HCT116 (cell line): Measurements from ENCODE around the gene SLC23A1. TPM values are rescaled to one million over a fixed set of nuclear protein-coding genes. Genes with fewer than 3 reads are reported as not detected.

Experiments used
- ATAC-seq: fragments of 200-7000 bp; cut with Tn5 transposase; 2 replicates; pipeline ENCODE4 v1.9.1; 2020; ENCODE audit warnings: mild to moderate bottlenecking, moderate library complexity
- BruUV-seq: library from RNA; stranded (reverse); fragments of 400-500 nt; replicated peaks from 2 replicates; lab custom pipeline; 2021; lab: Mats Ljungman, UMichigan
- CTCF ChIA-PET: fragments of 300-600 bp; sonication (Branson Sonifier 250); formaldehyde crosslinking; loops from one replicate; lab custom pipeline; 2021; ENCODE audit warnings: antibody characterized with exemption; lab: Charles Lee
- POLR2A ChIA-PET: fragments of 300-600, 350-600 bp; sonication (Branson Sonifier 250); formaldehyde crosslinking; loops from one replicate; lab custom pipeline; 2021; ENCODE audit warnings: antibody characterized with exemption; lab: Charles Lee
- RAD21 ChIA-PET, 2 experiments: fragments of 300-600 bp; sonication (Branson Sonifier 250); formaldehyde crosslinking; loops; one replicate each; lab custom pipeline; 2023; ENCODE audit warnings: low total read pairs in 2 of 2; ENCODE audit not compliant: uncharacterized antibody in 2 of 2, unreplicated experiment in 2 of 2, low non-redundant PET in 1 of 2; lab: Charles Lee
- DNase-seq: peaks from one replicate; pipeline ENCODE4 v3.0.0-alpha.2; 2010; ENCODE audit warnings: low read depth, low spot score
- H2AFZ ChIP-seq: fragments of 200-600 bp; shearing (Covaris generic), sonication (generic); 2 replicates; pipeline ENCODE4 v1.6.1; 2017; ENCODE audit warnings: low read depth, mixed run types, mixed read lengths, antibody characterized with exemption, low read length; ENCODE audit not compliant: poor library complexity, severe bottlenecking
- H3K27ac ChIP-seq: 2 replicates; pipeline ENCODE4 v1.5.1; 2012; ENCODE audit warnings: low read depth, low read length
- H3K27me3 ChIP-seq: fragments of 200-600 bp; sonication (generic); 2 replicates; pipeline ENCODE4 v1.6.1; 2016; ENCODE audit warnings: mixed run types, low read length, mixed read lengths; ENCODE audit not compliant: insufficient read depth
- H3K36me3 ChIP-seq, 2 experiments: fragments of 200-500 bp in 1 of 2; fragments of 200-600 bp in 1 of 2; sonication (Bioruptor generic) in 1 of 2; sonication (generic) in 1 of 2; 2 replicates each; pipeline versions ENCODE4 v1.5.1 to v1.6.1; 2014 to 2016; ENCODE audit warnings: low read length in 2 of 2, inconsistent platforms in 1 of 2, mixed read lengths in 1 of 2, mixed run types in 1 of 2; ENCODE audit not compliant: insufficient read depth in 2 of 2, control insufficient read depth in 1 of 2
- H3K4me1 ChIP-seq, 2 experiments: fragments of 200-600 bp in 1 of 2; sonication (generic) in 1 of 2; 2 replicates each; pipeline versions ENCODE4 v1.5.1 to v1.6.1; 2012 to 2017; ENCODE audit warnings: low read length in 2 of 2, inconsistent platforms in 1 of 2, mild to moderate bottlenecking in 1 of 2, mixed read lengths in 1 of 2, mixed run types in 1 of 2, moderate library complexity in 1 of 2; ENCODE audit not compliant: insufficient read depth in 2 of 2, control insufficient read depth in 1 of 2
- H3K4me2 ChIP-seq: fragments of 200-600 bp; sonication (generic); 2 replicates; pipeline ENCODE4 v1.6.1; 2017; ENCODE audit warnings: mixed run types, low read length, mixed read lengths
- H3K4me3 ChIP-seq, 2 experiments: fragments of 200-600 bp in 1 of 2; sonication (generic) in 1 of 2; replicated peaks in 1 of 2; 2 replicates each; pipeline ENCODE4 v1.5.1; 2011 to 2016; ENCODE audit warnings: low read length in 2 of 2, control low read depth in 1 of 2, low read depth in 1 of 2, mild to moderate bottlenecking in 1 of 2, mixed read lengths in 1 of 2, mixed run types in 1 of 2
- H3K79me2 ChIP-seq: fragments of 200-600 bp; sonication (generic); 2 replicates; pipeline ENCODE4 v1.6.1; 2017; ENCODE audit warnings: mild to moderate bottlenecking, mixed run types, low read length, moderate library complexity, mixed read lengths; ENCODE audit not compliant: insufficient read depth
- H3K9ac ChIP-seq: fragments of 200-600 bp; sonication (generic); 2 replicates; pipeline ENCODE4 v1.6.1; 2016; ENCODE audit warnings: low read length, mixed read lengths
- H3K9me2 ChIP-seq: fragments of 200-600 bp; sonication (generic), shearing (Covaris generic); 2 replicates; pipeline ENCODE4 v1.6.1; 2017; ENCODE audit warnings: mixed run types, mild to moderate bottlenecking, moderate library complexity; ENCODE audit not compliant: insufficient read depth
- H3K9me3 ChIP-seq, 2 experiments: fragments of 200-500 bp in 1 of 2; fragments of 200-600 bp in 1 of 2; sonication (Bioruptor generic) in 1 of 2; sonication (generic) in 1 of 2; 2 replicates each; pipeline ENCODE4 v1.6.1; 2014 to 2017; ENCODE audit warnings: low read length in 2 of 2, mixed read lengths in 2 of 2, inconsistent platforms in 1 of 2, low read depth in 1 of 2, mild to moderate bottlenecking in 1 of 2, mixed run types in 1 of 2, moderate library complexity in 1 of 2; ENCODE audit not compliant: control insufficient read depth in 1 of 2, insufficient read depth in 1 of 2
- H4K20me1 ChIP-seq: fragments of 200-600 bp; sonication (generic), shearing (Covaris generic); 2 replicates; pipeline ENCODE4 v1.6.1; 2017; ENCODE audit warnings: mixed run types, mild to moderate bottlenecking, moderate library complexity; ENCODE audit not compliant: insufficient read depth
- CEBPB ChIP-seq: IDR thresholded peaks from 2 replicates; pipeline ENCODE4 v1.6.1; 2012; ENCODE audit warnings: low read depth
- ELF1 ChIP-seq: IDR thresholded peaks from 2 replicates; pipeline ENCODE4 v1.6.1; 2012; ENCODE audit warnings: low read depth, borderline replicate concordance
- EZH2 ChIP-seq: fragments of 200-600 bp; sonication (generic); IDR thresholded peaks from 2 replicates; pipeline ENCODE4 v1.6.1; 2017; ENCODE audit warnings: antibody characterized with exemption, mixed run types
- JUND ChIP-seq: IDR thresholded peaks from 2 replicates; pipeline ENCODE4 v1.6.1; 2012
- POLR2AphosphoS5 ChIP-seq: IDR thresholded peaks from 2 replicates; pipeline ENCODE4 v1.6.1; 2011; ENCODE audit warnings: mild to moderate bottlenecking, low read depth, low read length, moderate library complexity
- SIN3A ChIP-seq: IDR thresholded peaks from 2 replicates; pipeline ENCODE4 v1.6.1; 2012; ENCODE audit warnings: low read depth
- ZFX ChIP-seq: fragments of 450-650 bp; IDR thresholded peaks from 2 replicates; pipeline ENCODE4 v1.6.1; 2017
- intact Hi-C: fragments of 100-400 bp; cut with micrococcal nuclease; formaldehyde crosslinking; loops from 2 replicates; pipeline ENCODE4 v1.10.0; 2022
- total RNA-seq: library from RNA; stranded (reverse); gene quantifications from one replicate; pipeline ENCODE4 v1.2.1, GENCODE V29; 2021; ENCODE audit not compliant: unreplicated experiment
- TF ChIP-seq, protein P1 (sequence below): IDR thresholded peaks from 2 replicates; pipeline ENCODE4 v1.6.1; 2011; ENCODE audit warnings: mild to moderate bottlenecking, low read length, moderate library complexity; ENCODE audit not compliant: insufficient replicate concordance; ENCODE audit errors: extremely low read depth
- TF ChIP-seq, protein P2 (sequence below): IDR thresholded peaks from 2 replicates; pipeline ENCODE4 v1.6.1; 2012

SLC23A1 gene
- total RNA-seq, 1 experiment from 2014 or later: not detected

DNA sequence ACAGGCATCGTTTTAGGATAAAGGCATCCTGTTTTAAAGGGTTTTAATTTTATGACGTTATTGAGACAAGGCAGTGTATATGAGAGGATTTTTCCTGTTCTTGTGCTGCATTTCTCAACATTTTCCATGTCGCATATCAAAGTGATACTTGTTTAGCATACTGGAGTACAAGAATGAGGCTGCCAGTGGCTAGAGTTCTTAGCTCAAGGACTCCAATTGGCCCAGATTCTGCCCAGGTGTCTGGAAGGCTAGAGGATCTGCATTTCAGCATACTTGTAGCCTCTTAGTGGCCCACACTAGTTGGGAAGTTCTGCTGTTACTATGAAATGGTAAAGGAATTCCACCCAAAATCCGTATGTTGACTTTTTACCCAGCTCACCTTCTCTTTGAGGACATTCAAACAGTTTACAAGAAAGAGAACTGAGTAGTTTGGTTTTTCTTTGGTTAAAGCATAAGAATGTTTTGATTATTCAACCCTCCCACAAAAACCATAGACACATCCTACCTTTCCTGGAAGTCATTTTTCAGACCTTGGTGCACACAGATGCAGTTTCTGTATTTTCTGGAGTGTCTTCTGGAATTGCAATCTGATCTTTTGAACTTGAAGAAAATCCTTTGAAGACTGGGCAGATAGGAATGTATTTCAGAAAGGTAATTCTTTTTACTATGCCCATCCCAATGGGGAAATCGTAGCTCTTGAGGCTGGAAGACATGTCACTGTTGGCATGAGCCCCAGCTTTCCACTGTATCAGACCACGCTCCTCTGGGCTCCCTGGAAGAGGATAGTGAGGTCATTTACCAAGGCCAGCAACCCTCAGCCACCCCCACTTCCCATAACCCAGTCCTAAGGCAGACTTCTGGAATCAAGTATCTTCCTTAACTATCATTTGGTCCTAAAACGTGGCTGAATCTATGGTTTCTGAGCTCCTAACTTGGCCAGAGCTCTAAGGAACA is 11.3 kb downstream of the SLC23A1 start:
- H3K36me3 ChIP-seq: peaks cover 12 to 20% of the 10 kb centered on the region in 2 experiments; a peak in 3 of 4 replicates
- no peak overlapping the region for H3K4me3 ChIP-seq
- ChIA-PET RAD21 (no interaction called here), CTCF (no interaction called here)
- no TSS peak for BruUV-seq
- no peak for DNase-seq
- H2AFZ ChIP-seq: no peak overlapping the region
- H3K27me3 ChIP-seq: no peaks in the 10 kb centered on the region
- H3K9me3 ChIP-seq: no peaks in the 10 kb centered on the region
- no peak overlapping the region for H3K4me2 ChIP-seq
- H3K27ac ChIP-seq: peak overlapping the region; percentile 3; the same call in 1 of the 2 replicates
- H4K20me1 ChIP-seq: no peaks in the 10 kb centered on the region
- H3K9ac ChIP-seq: no peak overlapping the region
- TF ChIP-seq, protein P1, sequence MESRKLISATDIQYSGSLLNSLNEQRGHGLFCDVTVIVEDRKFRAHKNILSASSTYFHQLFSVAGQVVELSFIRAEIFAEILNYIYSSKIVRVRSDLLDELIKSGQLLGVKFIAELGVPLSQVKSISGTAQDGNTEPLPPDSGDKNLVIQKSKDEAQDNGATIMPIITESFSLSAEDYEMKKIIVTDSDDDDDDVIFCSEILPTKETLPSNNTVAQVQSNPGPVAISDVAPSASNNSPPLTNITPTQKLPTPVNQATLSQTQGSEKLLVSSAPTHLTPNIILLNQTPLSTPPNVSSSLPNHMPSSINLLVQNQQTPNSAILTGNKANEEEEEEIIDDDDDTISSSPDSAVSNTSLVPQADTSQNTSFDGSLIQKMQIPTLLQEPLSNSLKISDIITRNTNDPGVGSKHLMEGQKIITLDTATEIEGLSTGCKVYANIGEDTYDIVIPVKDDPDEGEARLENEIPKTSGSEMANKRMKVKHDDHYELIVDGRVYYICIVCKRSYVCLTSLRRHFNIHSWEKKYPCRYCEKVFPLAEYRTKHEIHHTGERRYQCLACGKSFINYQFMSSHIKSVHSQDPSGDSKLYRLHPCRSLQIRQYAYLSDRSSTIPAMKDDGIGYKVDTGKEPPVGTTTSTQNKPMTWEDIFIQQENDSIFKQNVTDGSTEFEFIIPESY: no peak
- TF ChIP-seq POLR2AphosphoS5: no peak
- TF ChIP-seq, all 23 proteins: peak for 0
- intact Hi-C loops: loop anchor here (10.0 kb wide), 1 partner anchor 177 kb away; the partner anchor contains the start of gene SIL1
- Histone ChIP-seq H3K4me1 (peaks cover 28 to 29% of the 10 kb centered on the region in 2 experiments), H3K79me2 (no peaks in the 10 kb centered on the region), H3K9me2 (no peaks in the 10 kb centered on the region)
- no peak for ATAC-seq
- POLR2A ChIA-PET: interaction anchor here (1.1 kb wide), 1 partner anchor 30 kb away, joined by 3 read pairs; the partner anchor contains the start of gene PAIP2

DNA sequence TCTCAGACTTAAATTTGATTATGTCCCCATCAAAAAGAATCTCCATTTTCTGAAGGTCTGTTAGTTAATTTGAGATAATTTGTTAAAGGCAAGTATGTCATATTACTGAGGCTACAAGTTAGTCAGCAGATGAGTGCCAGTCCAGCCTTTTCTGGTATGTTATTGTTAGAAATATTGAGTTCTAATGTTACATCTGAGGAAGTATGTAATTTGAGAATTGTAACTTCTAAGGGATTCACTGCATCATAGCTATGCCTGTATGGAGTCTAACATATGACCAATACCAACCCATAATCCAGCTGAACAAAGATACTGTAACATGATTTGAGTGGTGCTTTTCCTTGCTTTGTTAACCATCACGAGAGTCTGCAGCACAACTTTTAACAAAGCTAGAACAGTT is 13.9 kb downstream of the SLC23A1 start:
- TSS peak; percentile 40 for BruUV-seq
- no peak overlapping the region for H2AFZ ChIP-seq
- H3K79me2 ChIP-seq: 0 out of 2 replicates have a peak, but pooled peaks cover under 1% of the 10 kb centered on the region
- TF ChIP-seq POLR2AphosphoS5 (no peak), ZFX (no peak), JUND (no peak), EZH2 (no peak), CEBPB (no peak), ELF1 (no peak), SIN3A (no peak)
- TF ChIP-seq, protein P1: no peak
- TF ChIP-seq, protein P2, sequence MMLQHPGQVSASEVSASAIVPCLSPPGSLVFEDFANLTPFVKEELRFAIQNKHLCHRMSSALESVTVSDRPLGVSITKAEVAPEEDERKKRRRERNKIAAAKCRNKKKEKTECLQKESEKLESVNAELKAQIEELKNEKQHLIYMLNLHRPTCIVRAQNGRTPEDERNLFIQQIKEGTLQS: no peak
- peaks cover 20 to 22% of the 10 kb centered on the region in 2 experiments for H3K4me1 ChIP-seq
- DNase-seq (no peak), ATAC-seq (no peak)
- no peak overlapping the region for H3K4me3 ChIP-seq
- no peaks in the 10 kb centered on the region for H4K20me1 ChIP-seq
- H3K36me3 ChIP-seq: peaks cover 22 to 28% of the 10 kb centered on the region in 2 experiments; a peak in 3 of 4 replicates
- no peak overlapping the region for H3K9ac ChIP-seq
- H3K27ac ChIP-seq: no peak overlapping the region
- ChIA-PET RAD21 (no interaction called here), CTCF (interaction anchor here (1.4 kb wide), 2 partner anchors 27 to 97 kb away, joined by 4 to 6 read pairs; partner anchors contain the start of gene PAIP2), POLR2A (no interaction called here)
- intact Hi-C loops: no loop called here
- no peak overlapping the region for H3K4me2 ChIP-seq
- H3K27me3 ChIP-seq: no peaks in the 10 kb centered on the region
- H3K9me2 ChIP-seq: no peaks in the 10 kb centered on the region
- H3K9me3 ChIP-seq: no peaks in the 10 kb centered on the region
